Gastroesophageal sphincter (tissue), 4 donors: ENCODE data around the gene CTNNA2. TPM values are rescaled to one million over a fixed set of nuclear protein-coding genes. Genes with fewer than 3 reads are reported as not detected.

Experiments
- ATAC-seq: fragments of 150-250 bp; one replicate; pipeline ENCODE4 v1.9.1; 2016; ENCODE audit warnings: mild to moderate bottlenecking, moderate library complexity
- H3K27ac ChIP-seq, 4 donors: fragments of 200-600 bp; sonication (generic) in 3 of 4; 1 replicate in 3 of 4; 2 replicates in 1 of 4; pipeline ENCODE4 v1.5.1; 2016 to 2019
- H3K27me3 ChIP-seq: fragments of 200-600 bp; sonication (generic); one replicate; pipeline ENCODE4 v1.5.1; 2019
- H3K36me3 ChIP-seq, 2 donors: fragments of 200-600 bp; sonication (generic); one replicate each; pipeline ENCODE4 v1.5.1; 2019; ENCODE audit warnings: control low read depth in 1 of 2
- H3K4me1 ChIP-seq, 3 donors: fragments of 200-600 bp; sonication (generic); 1 replicate in 2 of 3; 2 replicates in 1 of 3; pipeline ENCODE4 v1.5.1; 2016 to 2019; ENCODE audit warnings: control low read depth in 2 of 3
- H3K4me3 ChIP-seq, 2 donors: fragments of 200-600 bp; sonication (generic); one replicate each; pipeline ENCODE4 v1.5.1; 2019; ENCODE audit warnings: mild to moderate bottlenecking in 1 of 2, moderate library complexity in 1 of 2
- H3K9me3 ChIP-seq, 3 donors: fragments of 200-600 bp; sonication (generic); one replicate each; pipeline ENCODE4 v1.5.1; 2017 to 2019; ENCODE audit warnings: control low read depth in 2 of 3
- EP300 ChIP-seq: sonication (generic); formaldehyde crosslinking; IDR thresholded peaks from one replicate; pipeline ENCODE4 v1.6.1; 2017; ENCODE audit warnings: antibody characterized with exemption, mild to moderate bottlenecking
- POLR2A ChIP-seq, 2 donors: fragments of 450-650 bp; IDR thresholded peaks; one replicate each; pipeline ENCODE4 v1.6.1; 2017; ENCODE audit warnings: antibody characterized with exemption in 2 of 2, mild to moderate bottlenecking in 2 of 2, moderate library complexity in 1 of 2
- POLR2AphosphoS5 ChIP-seq: sonication (generic); formaldehyde crosslinking; IDR thresholded peaks from one replicate; pipeline ENCODE4 v1.6.1; 2017; ENCODE audit warnings: antibody characterized with exemption
- WGBS, 2 donors: methylation state at CpG; one replicate each; pipeline ENCODE4 v1.1.5; 2018; ENCODE audit warnings: low coverage in 1 of 2; 5-methylcytosine and 5-hydroxymethylcytosine counted together
- total RNA-seq, 4 donors: library from RNA; depleted of rRNA; stranded (reverse); fragments of >200 nt; gene quantifications; one replicate each; pipeline ENCODE4 v1.1.0, GENCODE V29; 2016
- TF ChIP-seq, protein P1 (sequence below), 4 experiments: fragments of 200-600 bp in 2 of 4; fragments of 450-650 bp in 2 of 4; sonication (generic) in 1 of 4; IDR thresholded peaks; one replicate each; pipeline ENCODE4 v1.5.1; 2017 to 2019; ENCODE audit warnings: antibody characterized with exemption in 4 of 4, mild to moderate bottlenecking in 2 of 4, moderate library complexity in 2 of 4

The CTNNA2 gene
- total RNA-seq, 4 donors from 2014 or later, result 0.15 to 4.2 (median 0.68) TPM

- 36 to 37% methylated on average over 6 to 8 of the region's 8 CpGs for WGBS, 2 donors
- no peak for ATAC-seq
Observed at GRCh38 chr2:80053522-80054345, 540.9 kb downstream of the CTNNA2 start.

DNA sequence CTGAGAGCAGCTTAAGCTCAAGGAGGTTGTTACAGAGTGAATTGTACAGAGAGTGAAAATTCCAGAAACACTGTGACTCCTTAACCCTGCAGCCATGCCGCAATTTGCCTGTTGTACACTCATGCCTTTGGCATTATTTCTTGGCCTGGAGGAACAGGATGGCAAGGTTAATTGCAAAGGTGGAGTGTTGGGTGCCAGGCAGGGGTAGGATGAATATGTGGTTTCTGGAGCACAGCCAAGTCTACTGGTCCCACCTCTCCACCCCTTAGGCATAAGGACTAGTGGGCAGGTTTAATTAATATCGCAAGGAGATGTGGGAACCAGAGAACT, 541.5 kb downstream of the CTNNA2 start:
- no peak for ATAC-seq
- no peak overlapping the region for H3K27ac ChIP-seq
- no peak overlapping the region for H3K4me3 ChIP-seq
- WGBS, 2 donors, result 63 to 71% methylated on average over 1 to 2 of the region's 2 CpGs
- H3K27me3 ChIP-seq, result no peaks in the 10 kb centered on the region
- no peaks in the 10 kb centered on the region for H3K4me1 ChIP-seq
- no peaks in the 10 kb centered on the region for H3K9me3 ChIP-seq
- no peaks in the 10 kb centered on the region for H3K36me3 ChIP-seq
- TF ChIP-seq POLR2AphosphoS5 (no peak), EP300 (no peak), POLR2A (IDR thresholded peaks at IDR 0.05) (no peak)
- TF ChIP-seq, protein P1, sequence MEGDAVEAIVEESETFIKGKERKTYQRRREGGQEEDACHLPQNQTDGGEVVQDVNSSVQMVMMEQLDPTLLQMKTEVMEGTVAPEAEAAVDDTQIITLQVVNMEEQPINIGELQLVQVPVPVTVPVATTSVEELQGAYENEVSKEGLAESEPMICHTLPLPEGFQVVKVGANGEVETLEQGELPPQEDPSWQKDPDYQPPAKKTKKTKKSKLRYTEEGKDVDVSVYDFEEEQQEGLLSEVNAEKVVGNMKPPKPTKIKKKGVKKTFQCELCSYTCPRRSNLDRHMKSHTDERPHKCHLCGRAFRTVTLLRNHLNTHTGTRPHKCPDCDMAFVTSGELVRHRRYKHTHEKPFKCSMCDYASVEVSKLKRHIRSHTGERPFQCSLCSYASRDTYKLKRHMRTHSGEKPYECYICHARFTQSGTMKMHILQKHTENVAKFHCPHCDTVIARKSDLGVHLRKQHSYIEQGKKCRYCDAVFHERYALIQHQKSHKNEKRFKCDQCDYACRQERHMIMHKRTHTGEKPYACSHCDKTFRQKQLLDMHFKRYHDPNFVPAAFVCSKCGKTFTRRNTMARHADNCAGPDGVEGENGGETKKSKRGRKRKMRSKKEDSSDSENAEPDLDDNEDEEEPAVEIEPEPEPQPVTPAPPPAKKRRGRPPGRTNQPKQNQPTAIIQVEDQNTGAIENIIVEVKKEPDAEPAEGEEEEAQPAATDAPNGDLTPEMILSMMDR (IDR thresholded peaks at IDR 0.05), result no peak

More at GRCh38 chr2:80053522-80054345, 540.9 kb downstream of the CTNNA2 start:
- Histone ChIP-seq H3K4me3 (no peak overlapping the region), H3K27ac (no peak overlapping the region), H3K9me3 (no peaks in the 10 kb centered on the region), H3K27me3 (no peaks in the 10 kb centered on the region), H3K36me3 (no peaks in the 10 kb centered on the region), H3K4me1 (no peaks in the 10 kb centered on the region)
- TF ChIP-seq POLR2A (IDR thresholded peaks at IDR 0.05), result no peak
- TF ChIP-seq POLR2AphosphoS5, result no peak
- TF ChIP-seq EP300, result no peak
- TF ChIP-seq, protein P1 (IDR thresholded peaks at IDR 0.05), result no peak

- no peak for ATAC-seq
- Histone ChIP-seq H3K9me3 (no peaks in the 10 kb centered on the region), H3K4me3 (no peak overlapping the region), H3K36me3 (no peaks in the 10 kb centered on the region), H3K27ac (no peak overlapping the region), H3K4me1 (no peaks in the 10 kb centered on the region), H3K27me3 (no peaks in the 10 kb centered on the region)
- TF ChIP-seq EP300 (no peak), POLR2AphosphoS5 (no peak), POLR2A (IDR thresholded peaks at IDR 0.05) (no peak)
- TF ChIP-seq, protein P1 (IDR thresholded peaks at IDR 0.05), result no peak
- 85 to 93% methylated on average over 1 of the region's 1 CpG for whole genome bisulfite sequencing, 2 donors
Observed at GRCh38 chr2:80057956-80058355, 545.1 kb downstream of the CTNNA2 start.

DNA sequence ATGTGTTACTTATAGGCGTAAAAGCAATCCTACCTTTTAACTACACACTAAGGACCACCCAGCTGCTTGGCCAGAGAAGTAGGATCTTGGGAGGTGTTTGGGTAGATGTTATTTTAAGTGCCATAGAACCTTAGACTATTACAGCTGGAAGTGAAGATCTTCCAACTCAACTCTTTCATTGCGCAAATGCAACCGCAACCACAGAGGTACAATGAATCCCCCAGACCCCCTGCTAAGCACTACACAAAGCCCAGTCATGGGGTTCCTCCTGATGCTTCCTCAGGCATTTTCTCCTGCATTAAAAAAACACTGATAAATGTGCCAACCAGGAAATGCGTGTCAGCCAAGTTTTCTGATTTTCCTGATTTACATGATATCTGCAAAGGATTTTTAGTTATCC, 545.7 kb downstream of the CTNNA2 start:
- ATAC-seq, result no peak

More for the DNA sequence above, 545.7 kb downstream of the CTNNA2 start:
- Histone ChIP-seq H3K4me1 (no peaks in the 10 kb centered on the region), H3K36me3 (no peaks in the 10 kb centered on the region), H3K9me3 (no peaks in the 10 kb centered on the region), H3K4me3 (no peak overlapping the region), H3K27ac (no peak overlapping the region), H3K27me3 (no peaks in the 10 kb centered on the region)
- TF ChIP-seq EP300, result no peak
- TF ChIP-seq, protein P1 (IDR thresholded peaks at IDR 0.05), result no peak
- no peak for TF ChIP-seq POLR2AphosphoS5
- TF ChIP-seq POLR2A (IDR thresholded peaks at IDR 0.05), result no peak
- WGBS, 2 donors, result 96% methylated on average over 4 of the region's 4 CpGs
